ENCODE data around the gene TNFRSF14. TPM values are rescaled to one million over a fixed set of nuclear protein-coding genes. Genes with fewer than 3 reads are reported as not detected.

The TNFRSF14 gene
- total RNA-seq, 1 donor from 2014 or later, result 0.61 TPM

GRCh38 chr1:2604844-2605508 lies 48.8 kb downstream of the TNFRSF14 start:
- Mint-ChIP-seq H3K4me3 (no peak overlapping the region), H3K27ac (ENCODE audit: unreplicated experiment) (no peak overlapping the region), H3K27me3 (ENCODE audit: low read depth) (peaks cover 12% of the 10 kb centered on the region), H3K9me3 (no peaks in the 10 kb centered on the region), H3K4me1 (no peaks in the 10 kb centered on the region), H3K36me3 (ENCODE audit: low read depth) (no peaks in the 10 kb centered on the region)
- TF ChIP-seq CTCF (conservative IDR thresholded peaks at IDR 0.05), result no peak
- no peak for DNase-seq (ENCODE audit: low read depth, low spot score)

GRCh38 chr1:2605509-2606395 lies 49.6 kb downstream of the TNFRSF14 start:
- Mint-ChIP-seq H3K36me3 (ENCODE audit: low read depth) (no peaks in the 10 kb centered on the region), H3K9me3 (no peaks in the 10 kb centered on the region), H3K27ac (ENCODE audit: unreplicated experiment) (no peak overlapping the region), H3K4me1 (no peaks in the 10 kb centered on the region), H3K27me3 (ENCODE audit: low read depth) (peaks cover 12% of the 10 kb centered on the region), H3K4me3 (no peak overlapping the region)
- TF ChIP-seq CTCF (conservative IDR thresholded peaks at IDR 0.05), result no peak
- DNase-seq (ENCODE audit: low read depth, low spot score), result no peak

GRCh38 chr1:2606396-2606880 lies 50.3 kb downstream of the TNFRSF14 start:
- H3K27me3 Mint-ChIP-seq (ENCODE audit: low read depth), result peaks cover 8% of the 10 kb centered on the region
- H3K4me1 Mint-ChIP-seq, result no peaks in the 10 kb centered on the region
- H3K27ac Mint-ChIP-seq (ENCODE audit: unreplicated experiment), result no peak overlapping the region
- H3K36me3 Mint-ChIP-seq (ENCODE audit: low read depth), result no peaks in the 10 kb centered on the region
- TF ChIP-seq CTCF (conservative IDR thresholded peaks at IDR 0.05), result no peak
- H3K9me3 Mint-ChIP-seq, result no peaks in the 10 kb centered on the region
- no peak for DNase-seq (ENCODE audit: low read depth, low spot score)
- H3K4me3 Mint-ChIP-seq, result no peak overlapping the region

GRCh38 chr1:2606881-2607621 lies 50.9 kb downstream of the TNFRSF14 start:
- no peaks in the 10 kb centered on the region for H3K4me1 Mint-ChIP-seq
- peaks cover 8% of the 10 kb centered on the region for H3K27me3 Mint-ChIP-seq (ENCODE audit: low read depth)
- no peak overlapping the region for H3K27ac Mint-ChIP-seq (ENCODE audit: unreplicated experiment)
- no peak for TF ChIP-seq CTCF (conservative IDR thresholded peaks at IDR 0.05)
- H3K9me3 Mint-ChIP-seq, result no peaks in the 10 kb centered on the region
- no peak for DNase-seq (ENCODE audit: low read depth, low spot score)
- H3K36me3 Mint-ChIP-seq (ENCODE audit: low read depth), result no peaks in the 10 kb centered on the region
- no peak overlapping the region for H3K4me3 Mint-ChIP-seq

GRCh38 chr1:2607641-2608091 lies 51.5 kb downstream of the TNFRSF14 start:
- Mint-ChIP-seq H3K4me1 (no peaks in the 10 kb centered on the region), H3K27me3 (ENCODE audit: low read depth) (peaks cover 4% of the 10 kb centered on the region), H3K36me3 (ENCODE audit: low read depth) (no peaks in the 10 kb centered on the region), H3K9me3 (no peaks in the 10 kb centered on the region), H3K4me3 (no peak overlapping the region), H3K27ac (ENCODE audit: unreplicated experiment) (no peak overlapping the region)
- TF ChIP-seq CTCF (conservative IDR thresholded peaks at IDR 0.05), result no peak
- DNase-seq (ENCODE audit: low read depth, low spot score), result no peak
